Measurements from ENCODE around the gene IL1RL2. TPM values are rescaled to one million over a fixed set of nuclear protein-coding genes. Genes with fewer than 3 reads are reported as not detected.

IL1RL2 gene
- total RNA-seq, 2 donors from 2014 or later: 1.4 to 3.8 TPM

DNA sequence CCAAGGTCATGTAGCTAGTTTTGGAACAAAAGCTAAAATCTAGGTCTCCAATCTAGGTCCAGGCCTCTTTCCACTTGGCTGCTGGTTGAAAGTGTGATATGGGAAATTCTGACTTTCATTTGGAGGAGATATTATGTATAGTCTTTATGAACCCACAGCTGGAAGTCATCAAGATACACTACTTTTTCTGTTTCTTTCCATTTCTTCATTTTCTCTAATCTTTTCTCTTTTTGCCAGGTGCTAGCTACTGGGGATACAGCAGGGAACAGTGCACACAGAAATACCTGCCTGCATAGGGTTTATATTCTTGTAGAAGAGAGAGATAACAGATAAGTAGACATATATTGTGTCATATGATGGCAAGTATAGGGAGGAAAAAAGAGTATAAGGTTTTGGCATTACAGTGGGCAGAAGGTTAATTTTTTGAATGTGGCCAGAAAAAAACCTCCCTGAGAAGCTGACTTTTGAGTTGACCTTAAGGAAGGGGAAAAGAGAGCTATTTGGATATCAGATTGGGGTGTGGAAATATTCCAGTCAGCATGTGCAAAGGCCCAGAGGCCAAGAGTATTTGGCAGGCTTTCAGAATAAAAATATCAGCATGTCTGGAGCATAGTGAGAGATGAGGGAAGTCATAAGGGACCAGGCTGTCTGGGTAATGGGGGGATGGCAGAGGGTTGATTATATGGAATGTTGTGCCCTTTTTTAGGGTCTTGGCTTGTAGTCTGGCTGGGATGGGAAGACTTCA, 28.6 kb upstream of the IL1RL2 start:
- Histone ChIP-seq H3K36me3 (no peaks in the 10 kb centered on the region), H3K27ac (peak overlapping the region; percentile 84 to 87), H3K4me1 (replicated peaks) (peaks cover 19% of the 10 kb centered on the region), H3K9me3 (no peaks in the 10 kb centered on the region), H3K4me3 (no peak overlapping the region), H3K27me3 (replicated peaks; ENCODE audit: insufficient read depth) (no peaks in the 10 kb centered on the region)
- intact Hi-C loops (cut with DNase I): no loop called here
- no peak for DNase-seq (ENCODE audit: low spot score)
- TF ChIP-seq POLR2AphosphoS5 (IDR thresholded peaks at IDR 0.05): no peak
- no peak for TF ChIP-seq POLR2A (IDR thresholded peaks at IDR 0.05)
- TF ChIP-seq CTCF (IDR thresholded peaks at IDR 0.05): no peak

GRCh38 chr2:102159295-102159694, 27.5 kb upstream of the IL1RL2 start:
- Histone ChIP-seq H3K9me3 (no peaks in the 10 kb centered on the region), H3K27me3 (replicated peaks; ENCODE audit: insufficient read depth) (no peaks in the 10 kb centered on the region), H3K4me1 (replicated peaks) (peaks cover 17% of the 10 kb centered on the region), H3K36me3 (no peaks in the 10 kb centered on the region), H3K4me3 (no peak overlapping the region), H3K27ac (peak overlapping the region; percentile 39 to 84)
- no peak for TF ChIP-seq POLR2A (IDR thresholded peaks at IDR 0.05)
- no peak for TF ChIP-seq POLR2AphosphoS5 (IDR thresholded peaks at IDR 0.05)
- no peak for TF ChIP-seq CTCF (IDR thresholded peaks at IDR 0.05)
- intact Hi-C loops (cut with DNase I): no loop called here
- WGBS: 45% methylated on average over 1 of the region's 1 CpG
- DNase-seq (ENCODE audit: low spot score): no peak

DNA sequence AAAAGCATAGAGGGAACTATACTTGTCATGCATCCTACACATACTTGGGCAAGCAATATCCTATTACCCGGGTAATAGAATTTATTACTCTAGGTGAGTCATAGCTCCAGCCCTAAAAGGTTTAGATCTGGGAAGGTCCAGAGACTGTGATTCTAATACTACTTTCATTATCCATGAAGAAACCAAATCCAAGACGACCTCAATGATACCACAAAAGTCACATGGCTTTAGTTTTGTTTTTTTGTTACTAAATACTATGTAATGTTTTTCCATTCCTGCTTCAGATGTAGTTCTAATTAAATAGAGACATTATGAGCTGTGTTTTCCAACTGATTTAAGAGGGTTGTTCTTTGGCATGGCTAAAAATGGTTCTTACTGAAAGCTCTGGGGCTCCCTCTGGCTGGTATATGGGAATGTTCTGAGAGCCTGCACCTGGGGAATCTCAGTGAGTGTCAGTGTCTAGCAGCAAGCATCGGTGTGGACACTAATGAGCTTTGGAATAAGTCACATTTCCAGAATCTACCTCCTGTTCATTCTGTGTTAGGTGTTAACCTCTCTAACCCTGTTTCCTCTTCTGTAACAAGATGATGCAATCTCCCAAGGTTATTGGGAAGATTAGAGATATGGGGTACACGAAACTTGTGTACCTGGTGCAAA, 20.5 kb upstream of the IL1RL2 start:
- H3K27ac ChIP-seq: peak overlapping the region; percentile 10 to 44
- WGBS: 21% methylated on average over 4 of the region's 4 CpGs
- no peaks in the 10 kb centered on the region for H3K9me3 ChIP-seq
- H3K36me3 ChIP-seq: no peaks in the 10 kb centered on the region
- DNase-seq (ENCODE audit: low spot score): peak; percentile 47
- intact Hi-C loops (cut with DNase I): loop anchor here (1.0 kb wide), 1 partner anchor 146 kb away; no protein-coding TSS in a partner anchor
- H3K4me3 ChIP-seq: no peak overlapping the region
- peaks cover 3% of the 10 kb centered on the region for H3K4me1 ChIP-seq (replicated peaks)
- TF ChIP-seq CTCF (IDR thresholded peaks at IDR 0.05): peak; percentile 22 to 78 (median 65)
- TF ChIP-seq POLR2AphosphoS5 (IDR thresholded peaks at IDR 0.05): peak; percentile 37
- no peak for TF ChIP-seq POLR2A (IDR thresholded peaks at IDR 0.05)
- H3K27me3 ChIP-seq (replicated peaks; ENCODE audit: insufficient read depth): no peaks in the 10 kb centered on the region

DNA sequence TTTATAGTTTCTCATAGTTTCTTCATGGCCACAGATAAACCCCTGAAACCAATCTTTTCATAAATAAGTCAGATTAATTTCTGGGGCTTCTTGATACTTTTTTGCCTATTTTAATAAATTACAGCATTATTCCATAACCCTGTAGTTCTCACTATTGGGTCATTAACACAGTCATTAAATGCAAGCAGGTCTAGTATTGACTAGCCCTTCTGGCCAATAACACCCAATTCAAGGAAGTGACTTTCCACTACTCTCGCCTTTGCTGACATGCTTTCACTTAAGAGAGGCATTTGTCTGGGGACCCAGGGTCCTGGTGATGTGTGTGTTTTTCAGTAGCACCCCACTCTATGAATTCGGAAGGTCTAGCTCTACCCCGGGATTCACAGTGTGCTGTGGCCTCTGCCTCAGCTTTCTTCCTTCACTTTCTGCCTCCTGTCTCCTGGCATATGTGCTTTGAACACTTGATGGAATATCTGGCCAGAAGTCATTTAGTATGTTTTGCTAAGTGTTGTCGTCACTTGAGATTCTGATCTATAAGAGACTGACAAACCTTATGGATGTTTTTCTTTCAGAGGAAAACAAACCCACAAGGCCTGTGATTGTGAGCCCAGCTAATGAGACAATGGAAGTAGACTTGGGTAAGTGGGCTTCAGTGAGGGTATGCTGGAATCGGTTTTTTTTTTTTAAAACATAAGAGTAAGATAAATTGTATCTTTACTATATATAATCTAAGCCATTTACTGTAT, 18.6 kb upstream of the IL1RL2 start:
- WGBS: 94% methylated on average over 5 of the region's 5 CpGs
- H3K4me3 ChIP-seq: no peak overlapping the region
- no peaks in the 10 kb centered on the region for H3K27me3 ChIP-seq (replicated peaks; ENCODE audit: insufficient read depth)
- H3K4me1 ChIP-seq (replicated peaks): peaks cover 3% of the 10 kb centered on the region
- TF ChIP-seq POLR2AphosphoS5 (IDR thresholded peaks at IDR 0.05) (no peak), CTCF (IDR thresholded peaks at IDR 0.05) (no peak), POLR2A (IDR thresholded peaks at IDR 0.05) (no peak)
- no peak overlapping the region for H3K27ac ChIP-seq
- intact Hi-C loops (cut with DNase I): no loop called here
- no peak for DNase-seq (ENCODE audit: low spot score)
- H3K9me3 ChIP-seq: no peaks in the 10 kb centered on the region
- H3K36me3 ChIP-seq: no peaks in the 10 kb centered on the region
